GM21447 (cell line): ENCODE results near the gene HMCN2.

Experiments used
- ATAC-seq: cut with Tn5 transposase; IDR thresholded peaks from one replicate; pipeline ENCODE4 v1.9.1; 2021; ENCODE audit not compliant: unreplicated experiment

The HMCN2 gene

GRCh38 chr9:130478736-130479575 lies 213.4 kb downstream of the HMCN2 start:
- no peak for ATAC-seq

- no peak for ATAC-seq
These were observed 214.0 kb downstream of the HMCN2 start for GRCh38 chr9:130479587-130479986.

DNA sequence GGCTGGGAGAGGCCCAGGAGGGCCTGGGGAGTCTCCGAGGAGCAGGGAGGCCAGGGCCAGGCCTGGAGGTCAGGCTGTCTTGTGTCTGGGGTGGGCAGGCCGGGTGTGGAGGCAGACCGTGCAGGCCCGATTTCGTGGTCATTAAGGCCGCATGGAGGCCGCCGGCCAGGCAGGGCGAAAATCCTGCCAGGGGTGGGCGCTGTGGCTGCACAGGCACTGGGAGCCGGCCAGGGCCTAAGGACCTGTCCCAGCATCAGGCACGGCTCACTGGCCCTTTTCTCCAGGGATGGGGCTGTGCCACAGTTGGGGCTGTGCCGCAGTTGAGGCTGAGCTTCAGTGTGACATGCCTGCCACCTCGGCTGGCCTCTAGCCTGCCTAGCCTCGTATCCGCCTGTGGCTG lies 215.1 kb downstream of the HMCN2 start:
- no peak for ATAC-seq

GRCh38 chr9:130482463-130482862 lies 216.9 kb downstream of the HMCN2 start:
- no peak for ATAC-seq

DNA sequence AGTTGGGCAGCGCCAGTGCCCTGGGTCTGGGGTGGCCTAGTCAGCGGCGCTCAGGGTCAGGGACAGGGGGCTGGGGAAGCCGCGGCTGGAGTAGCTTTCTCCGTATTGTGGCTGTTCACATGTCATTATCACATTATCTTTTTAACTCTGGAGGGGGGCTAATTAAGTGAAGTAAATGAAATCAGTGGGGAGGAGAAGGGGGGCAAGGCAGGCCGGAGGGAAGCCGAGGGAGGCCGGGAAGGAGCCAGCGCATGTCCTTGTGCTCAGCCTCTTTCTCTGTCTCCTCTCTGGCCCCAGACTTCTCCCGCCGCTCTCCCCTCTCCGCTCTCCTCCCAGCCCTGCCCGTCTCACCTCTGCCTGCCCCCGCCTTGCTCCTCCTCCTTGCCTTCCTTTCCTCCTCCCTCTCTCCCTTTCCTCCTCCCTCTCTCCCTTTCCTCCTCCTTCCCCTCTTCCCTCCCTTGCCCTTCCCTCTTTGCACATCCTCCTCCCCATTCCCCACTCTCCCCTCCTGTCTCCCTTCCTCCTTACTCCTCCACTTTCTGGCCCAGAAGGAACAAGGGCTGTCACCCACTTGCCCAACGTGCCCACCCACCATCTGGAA lies 217.9 kb downstream of the HMCN2 start:
- ATAC-seq = no peak
